ENCODE data around the gene MTHFD2L. TPM values are rescaled to one million over a fixed set of nuclear protein-coding genes. Genes with fewer than 3 reads are reported as not detected.

Gene MTHFD2L
- total and polyA plus RNA-seq, 10 donors = 7.8 to 19.7 (median 13.3) TPM

DNA sequence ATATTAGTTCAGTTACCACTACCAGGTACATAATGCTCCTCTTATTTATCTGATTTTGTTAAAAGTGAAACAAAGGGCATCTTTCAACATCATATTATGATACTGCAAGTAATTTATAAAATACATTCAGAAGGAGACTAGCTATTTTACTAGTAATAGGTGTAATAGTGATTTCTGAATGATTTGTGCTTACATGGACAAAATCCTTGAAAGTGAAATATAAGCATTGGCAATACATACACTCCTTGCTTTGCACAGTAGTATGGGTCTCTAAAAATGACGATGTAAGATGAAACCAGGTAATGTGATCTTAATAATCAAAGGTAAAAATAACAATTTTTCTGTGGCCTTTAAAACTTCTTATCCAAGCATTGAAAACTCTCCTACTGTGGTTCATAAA is 17.5 kb downstream of the MTHFD2L start:
- H3K4me3 ChIP-seq = no peak overlapping the region
- no peaks in the 10 kb centered on the region for H3K27me3 ChIP-seq (replicated peaks in 1 of 7)
- intact Hi-C loops (cut with DNase I; ENCODE audit: low total_unique reads) = no loop called here
- H3K27ac ChIP-seq = no peak overlapping the region
- H3K4me1 ChIP-seq = no peaks in the 10 kb centered on the region
- peaks cover 0 to 7% (median 0%) of the 10 kb centered on the region in 6 donors for H3K36me3 ChIP-seq
- 92 to 100% (median 94%) methylated on average over 1 of the region's 1 CpG for WGBS, 5 donors
- DNase-seq = no peak
- TF ChIP-seq POLR2A (IDR thresholded peaks at IDR 0.05) = no peak
- TF ChIP-seq, protein P1, sequence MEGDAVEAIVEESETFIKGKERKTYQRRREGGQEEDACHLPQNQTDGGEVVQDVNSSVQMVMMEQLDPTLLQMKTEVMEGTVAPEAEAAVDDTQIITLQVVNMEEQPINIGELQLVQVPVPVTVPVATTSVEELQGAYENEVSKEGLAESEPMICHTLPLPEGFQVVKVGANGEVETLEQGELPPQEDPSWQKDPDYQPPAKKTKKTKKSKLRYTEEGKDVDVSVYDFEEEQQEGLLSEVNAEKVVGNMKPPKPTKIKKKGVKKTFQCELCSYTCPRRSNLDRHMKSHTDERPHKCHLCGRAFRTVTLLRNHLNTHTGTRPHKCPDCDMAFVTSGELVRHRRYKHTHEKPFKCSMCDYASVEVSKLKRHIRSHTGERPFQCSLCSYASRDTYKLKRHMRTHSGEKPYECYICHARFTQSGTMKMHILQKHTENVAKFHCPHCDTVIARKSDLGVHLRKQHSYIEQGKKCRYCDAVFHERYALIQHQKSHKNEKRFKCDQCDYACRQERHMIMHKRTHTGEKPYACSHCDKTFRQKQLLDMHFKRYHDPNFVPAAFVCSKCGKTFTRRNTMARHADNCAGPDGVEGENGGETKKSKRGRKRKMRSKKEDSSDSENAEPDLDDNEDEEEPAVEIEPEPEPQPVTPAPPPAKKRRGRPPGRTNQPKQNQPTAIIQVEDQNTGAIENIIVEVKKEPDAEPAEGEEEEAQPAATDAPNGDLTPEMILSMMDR (IDR thresholded peaks at IDR 0.05 in 8 of 11, conservative IDR thresholded peaks at IDR 0.05 in 3 of 11) = no peak
- TF ChIP-seq POLR2AphosphoS5 (IDR thresholded peaks at IDR 0.05) = no peak
- H3K9me3 ChIP-seq = no peaks in the 10 kb centered on the region

DNA sequence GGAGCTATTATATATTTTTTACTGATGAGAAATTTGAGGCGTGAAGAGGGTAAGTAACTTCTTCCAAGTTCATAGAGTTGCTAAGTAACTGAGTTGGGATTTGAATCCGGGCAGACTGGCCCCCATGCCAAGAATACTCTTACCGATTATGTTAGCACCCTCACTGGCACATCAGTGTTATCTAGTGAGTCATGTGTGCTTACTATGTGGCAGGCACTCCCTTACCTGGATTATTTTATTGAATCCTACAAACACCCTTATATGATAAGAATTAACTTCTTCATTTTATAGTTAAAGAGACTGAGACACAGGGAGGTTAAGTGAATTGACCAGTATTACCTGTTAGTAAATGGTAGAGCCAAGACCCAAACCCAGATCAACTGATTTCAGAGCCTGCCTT is 20.9 kb downstream of the MTHFD2L start:
- intact Hi-C loops (cut with DNase I; ENCODE audit: low total_unique reads) = no loop called here
- no peak overlapping the region for H3K4me3 ChIP-seq
- H3K27ac ChIP-seq = no peak overlapping the region
- H3K9me3 ChIP-seq = no peaks in the 10 kb centered on the region
- H3K36me3 ChIP-seq = peaks cover 0 to 7% (median 0%) of the 10 kb centered on the region in 6 donors
- no peaks in the 10 kb centered on the region for H3K4me1 ChIP-seq
- TF ChIP-seq POLR2A (IDR thresholded peaks at IDR 0.05) = no peak
- TF ChIP-seq, protein P1 (IDR thresholded peaks at IDR 0.05 in 8 of 11, conservative IDR thresholded peaks at IDR 0.05 in 3 of 11) = no peak
- no peak for TF ChIP-seq POLR2AphosphoS5 (IDR thresholded peaks at IDR 0.05)
- 94 to 97% (median 96%) methylated on average over 3 of the region's 3 CpGs for WGBS, 5 donors
- no peaks in the 10 kb centered on the region for H3K27me3 ChIP-seq (replicated peaks in 1 of 7)
- no peak for DNase-seq

DNA sequence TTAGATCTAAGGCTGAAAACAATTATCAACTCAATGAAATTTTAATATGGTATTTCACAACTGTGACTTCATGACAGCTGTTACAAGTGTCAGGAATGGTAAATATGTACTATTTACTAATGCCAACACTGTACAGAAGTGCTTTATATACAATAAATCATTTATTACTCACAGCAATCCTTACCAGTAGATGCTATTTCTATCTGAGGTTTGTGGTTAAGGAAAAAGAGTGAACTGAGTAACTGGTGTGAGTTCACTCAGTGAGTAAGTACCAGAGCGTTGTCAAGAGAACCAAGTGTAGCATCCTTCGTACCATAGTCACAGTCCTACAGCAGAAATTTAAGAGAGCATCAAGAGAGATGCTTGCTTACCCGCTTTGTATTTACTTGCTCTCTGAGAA is 23.3 kb downstream of the MTHFD2L start:
- intact Hi-C loops (cut with DNase I; ENCODE audit: low total_unique reads) = no loop called here

DNA sequence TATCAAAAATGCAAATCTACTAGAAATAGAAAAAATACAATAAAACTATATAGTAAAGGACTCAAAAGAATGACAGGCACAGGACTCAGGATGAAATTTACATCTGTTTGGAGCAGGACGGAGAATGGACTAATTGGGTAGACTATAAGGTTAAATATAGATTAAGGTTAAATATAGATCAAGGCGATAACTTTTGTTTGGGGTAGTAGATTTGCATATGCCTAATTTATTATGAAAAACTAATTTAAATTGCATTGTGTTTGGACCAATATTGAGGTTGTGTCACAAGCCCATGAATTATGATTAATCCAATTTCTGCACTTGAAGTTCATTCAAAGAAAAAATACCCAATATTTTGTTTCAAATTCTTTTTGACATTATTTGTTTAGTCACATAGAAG is 31.0 kb downstream of the MTHFD2L start:
- no peak for DNase-seq
- Histone ChIP-seq H3K36me3 (no peaks in the 10 kb centered on the region), H3K9me3 (no peaks in the 10 kb centered on the region), H3K27ac (no peak overlapping the region), H3K4me3 (no peak overlapping the region), H3K4me1 (no peaks in the 10 kb centered on the region), H3K27me3 (replicated peaks in 1 of 7) (no peaks in the 10 kb centered on the region)
- intact Hi-C loops (cut with DNase I; ENCODE audit: low total_unique reads) = no loop called here
- TF ChIP-seq POLR2A (IDR thresholded peaks at IDR 0.05) (no peak), POLR2AphosphoS5 (IDR thresholded peaks at IDR 0.05) (no peak)
- TF ChIP-seq, protein P1 (IDR thresholded peaks at IDR 0.05 in 8 of 11, conservative IDR thresholded peaks at IDR 0.05 in 3 of 11) = no peak
- WGBS, 5 donors = 56 to 84% (median 72%) methylated on average over 2 of the region's 2 CpGs

More for the DNA sequence above, 23.3 kb downstream of the MTHFD2L start:
- Histone ChIP-seq H3K27me3 (replicated peaks in 1 of 7) (no peaks in the 10 kb centered on the region), H3K4me3 (no peak overlapping the region), H3K27ac (no peak overlapping the region), H3K4me1 (no peaks in the 10 kb centered on the region), H3K36me3 (peaks cover 0 to 3% (median 0%) of the 10 kb centered on the region in 6 donors), H3K9me3 (no peaks in the 10 kb centered on the region)
- TF ChIP-seq, protein P1 (IDR thresholded peaks at IDR 0.05 in 8 of 11, conservative IDR thresholded peaks at IDR 0.05 in 3 of 11) = no peak
- TF ChIP-seq POLR2A (IDR thresholded peaks at IDR 0.05) (no peak), POLR2AphosphoS5 (IDR thresholded peaks at IDR 0.05) (no peak)
- DNase-seq = no peak
- 85 to 93% (median 92%) methylated on average over 3 of the region's 3 CpGs for WGBS, 5 donors

Measured in spleen (tissue), 11 donors.